OCI-M1 (cell line): Measurements from ENCODE around the gene TNXB.
A peak's percentile ranks its signal among the peaks of the same experiment; 100 is the strongest.
"Not testable (repeated sequence)": the region's sequence is repeated elsewhere in the genome, so short reads cannot be mapped to it uniquely, and the experiment has no call there.

ENCODE experiments used
- DNase-seq: peaks from one replicate; lab custom pipeline; 2025; lab: John Stamatoyannopoulos, UW

The TNXB gene

GRCh38 chr6:32086661-32087573 lies 22.2 kb downstream of the TNXB start:
- peak; percentile 67 for DNase-seq

DNA sequence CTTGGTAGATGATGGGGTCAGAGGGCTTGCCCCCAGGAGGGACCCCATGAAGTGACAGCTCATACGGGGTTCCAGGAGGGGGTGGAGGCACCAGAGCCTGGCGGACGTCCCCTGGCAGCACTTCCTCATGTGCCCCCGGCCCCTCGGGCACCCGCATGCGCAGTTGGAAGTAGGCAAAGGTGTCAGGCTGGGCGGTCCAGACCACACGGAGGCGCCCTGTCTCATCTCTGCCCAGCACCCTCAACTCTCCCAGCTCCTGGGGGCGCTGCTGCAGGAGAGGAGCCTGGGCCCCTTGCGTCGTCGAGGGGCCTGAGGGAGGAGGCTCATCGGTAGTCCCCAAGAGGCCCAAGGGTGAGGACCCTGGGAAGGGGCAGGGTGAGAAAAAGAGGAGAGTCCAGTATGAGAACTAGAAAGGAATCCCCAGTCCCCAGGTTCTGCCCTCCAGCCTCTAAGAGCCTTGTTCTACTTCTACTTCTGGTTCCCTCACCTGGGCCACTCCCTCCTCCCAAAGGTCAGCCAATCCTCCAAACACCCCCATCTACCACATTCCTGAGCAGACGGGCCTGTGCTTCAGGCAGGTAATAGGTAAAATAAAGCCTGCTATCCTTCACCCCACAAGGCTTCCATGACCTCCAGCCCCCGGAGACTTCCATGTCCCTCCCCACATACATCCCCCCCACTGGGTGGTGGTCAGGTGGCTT lies 23.2 kb downstream of the TNXB start:
- no peak for DNase-seq

GRCh38 chr6:32084780-32085179 lies 24.4 kb downstream of the TNXB start:
- no peak for DNase-seq

GRCh38 chr6:32083812-32084768 lies 25.0 kb downstream of the TNXB start:
- DNase-seq = no peak

GRCh38 chr6:32082935-32083334 lies 26.2 kb downstream of the TNXB start:
- no peak for DNase-seq

- DNase-seq = no peak
Observed at GRCh38 chr6:32082478-32082877, 26.7 kb downstream of the TNXB start.

GRCh38 chr6:32081168-32081990 lies 27.8 kb downstream of the TNXB start:
- DNase-seq = peak; percentile 41

GRCh38 chr6:32079566-32080290 lies 29.4 kb downstream of the TNXB start:
- no peak for DNase-seq

DNA sequence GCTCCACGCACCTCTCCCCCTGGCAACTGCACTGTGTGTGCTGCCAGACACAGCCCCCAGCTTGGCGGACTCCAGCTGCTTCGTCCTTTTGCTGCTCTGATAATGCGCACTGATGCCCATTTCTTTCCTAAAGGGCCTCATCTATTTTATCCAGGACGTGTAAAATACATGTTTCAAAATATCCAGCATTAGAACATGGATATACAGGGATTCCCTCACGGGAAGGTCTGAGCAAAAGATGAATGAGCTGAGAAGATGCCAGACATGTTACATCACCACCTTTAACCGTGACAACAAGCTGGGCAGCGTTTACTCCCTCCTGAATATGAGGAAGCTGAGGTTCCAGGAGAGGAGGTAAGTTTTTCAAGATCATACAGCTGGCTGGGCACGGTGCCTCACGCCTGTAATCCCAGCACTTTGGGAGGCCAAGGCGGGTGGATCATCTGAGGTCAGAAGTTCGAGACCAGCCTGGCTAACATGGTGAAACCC lies 32.8 kb downstream of the TNXB start:
- peak; percentile 27 for DNase-seq

GRCh38 chr6:32075781-32076180 lies 33.4 kb downstream of the TNXB start:
- no peak for DNase-seq

DNA sequence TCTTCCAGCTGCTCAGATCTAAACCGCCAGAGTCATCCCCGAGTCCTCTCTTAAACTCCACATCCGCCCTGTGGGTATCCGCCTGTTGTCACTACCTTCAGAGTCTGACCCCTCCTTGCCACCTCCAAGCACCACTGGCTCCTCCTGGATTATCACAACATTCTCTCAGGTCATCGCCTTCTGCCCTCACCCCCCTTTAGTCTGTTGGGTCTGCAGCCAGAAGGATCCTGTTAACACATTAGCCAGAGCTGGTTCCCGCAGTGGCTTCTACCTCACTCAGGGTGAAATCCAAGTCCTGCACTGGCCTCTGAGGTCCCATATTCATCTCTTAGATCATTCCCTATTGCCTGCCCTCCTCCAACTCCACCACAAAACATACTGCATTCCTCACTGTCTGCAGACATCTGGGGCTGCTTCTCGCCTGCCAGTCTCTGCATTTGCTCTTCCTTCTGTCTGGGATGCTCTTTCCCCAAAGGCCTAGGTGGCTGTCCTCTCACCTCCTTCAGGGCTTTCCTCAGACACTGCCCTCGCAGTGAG lies 34.1 kb downstream of the TNXB start:
- no peak for DNase-seq

DNA sequence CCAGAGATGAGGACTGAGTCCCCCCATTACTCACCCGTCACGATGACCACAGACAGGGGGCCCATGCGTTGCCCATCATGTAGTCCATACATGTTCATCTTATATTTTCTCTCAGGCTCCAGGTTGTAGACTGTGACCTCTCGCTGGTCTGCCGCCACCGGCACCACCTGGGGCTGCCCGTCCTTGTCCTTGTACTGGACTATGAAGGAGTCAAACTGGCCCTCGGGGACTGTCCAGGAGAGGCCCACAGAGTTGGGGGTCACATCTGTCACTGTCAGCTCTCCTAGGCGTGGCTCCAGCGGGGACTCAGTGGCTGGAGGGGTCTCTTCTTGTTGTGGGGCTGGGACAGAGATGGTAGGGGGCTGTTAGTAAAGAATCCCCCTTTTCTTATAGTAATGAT lies 35.5 kb downstream of the TNXB start:
- no peak for DNase-seq

DNA sequence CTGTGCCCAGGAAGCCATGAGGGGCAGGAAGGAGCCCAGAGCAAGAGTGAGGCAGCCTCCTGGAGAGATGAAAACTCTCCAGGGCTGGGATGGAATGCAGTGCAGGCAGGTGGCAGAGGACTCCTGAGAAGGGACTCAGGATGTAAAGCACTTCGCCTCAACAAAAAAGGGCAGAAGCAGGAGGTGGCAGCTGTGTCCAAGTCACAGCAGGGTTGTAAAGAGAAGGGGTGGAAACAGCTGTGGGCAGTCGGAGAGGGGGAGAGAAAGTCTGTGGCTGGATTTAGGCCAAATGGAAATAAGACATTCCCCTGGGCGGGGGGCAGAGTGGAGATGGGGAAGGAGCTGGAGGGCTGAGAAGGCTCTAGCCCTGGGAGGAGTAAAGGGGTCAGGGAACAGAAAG lies 36.0 kb downstream of the TNXB start:
- DNase-seq = no peak

DNA sequence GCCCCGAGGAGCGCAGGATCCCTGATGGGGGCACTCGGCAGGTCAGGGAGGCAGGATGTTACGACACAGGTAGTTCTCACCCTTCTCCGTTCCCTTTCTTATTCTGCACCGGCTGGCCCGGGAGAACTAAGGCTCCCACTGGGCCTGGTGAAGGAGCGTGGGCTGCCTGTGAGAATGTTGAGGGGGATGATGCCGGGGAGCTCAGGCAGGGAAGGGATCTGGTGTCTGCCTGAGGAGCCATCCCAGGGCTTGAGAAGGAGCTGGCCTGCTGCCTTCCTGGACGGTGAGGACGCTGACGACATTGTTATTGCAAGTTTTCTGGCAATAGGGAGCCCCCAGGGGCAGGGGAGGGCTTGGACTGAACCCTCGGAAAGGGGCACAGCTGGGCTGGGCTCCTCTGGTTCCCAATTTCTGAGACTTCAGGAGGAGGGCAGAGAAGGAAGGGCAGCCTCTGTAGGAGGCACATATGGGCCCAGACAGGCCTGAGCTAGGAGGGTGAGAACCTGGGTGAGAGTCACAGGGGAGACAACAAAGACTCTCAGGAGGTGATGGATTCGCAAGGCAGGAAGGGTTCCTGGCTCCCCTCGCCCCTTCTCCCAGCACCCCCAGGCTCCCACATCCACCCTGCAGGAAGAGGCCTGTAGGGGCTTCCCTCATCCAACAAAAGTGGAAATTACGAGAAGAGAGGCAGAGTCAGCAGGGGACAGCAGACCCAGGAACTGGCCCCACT lies 38.2 kb downstream of the TNXB start:
- DNase-seq = no peak

DNA sequence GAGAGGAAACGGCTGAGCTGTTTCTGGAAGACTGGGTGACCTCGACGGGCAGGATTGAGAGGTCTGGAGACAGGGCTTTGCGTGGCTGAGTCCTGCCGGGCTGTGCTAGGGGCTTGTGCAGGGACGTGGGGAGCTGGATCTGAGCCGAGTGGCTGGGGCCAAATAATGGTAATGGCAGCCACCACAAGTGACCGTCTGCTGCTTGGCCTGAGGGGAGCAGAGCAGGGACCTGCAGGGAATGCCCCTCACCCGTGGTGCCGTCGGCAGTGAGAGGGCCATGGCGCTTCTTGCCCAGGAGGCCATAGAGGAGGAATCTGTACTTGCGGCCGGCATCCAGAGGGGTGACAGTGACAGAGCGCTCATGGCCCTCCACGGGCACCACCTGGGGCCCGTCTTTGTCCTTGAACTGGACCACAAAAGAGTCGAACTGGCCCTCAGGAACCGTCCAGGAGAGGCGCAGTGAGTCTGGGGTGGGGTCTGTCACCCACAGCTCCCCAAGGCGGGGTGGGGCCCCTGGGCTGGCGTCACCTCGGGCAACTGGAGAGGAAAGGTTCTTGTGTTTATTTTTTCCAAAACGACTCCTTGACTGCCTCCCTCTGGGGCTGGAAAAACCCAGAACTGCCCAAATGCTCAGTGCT lies 39.1 kb downstream of the TNXB start:
- no peak for DNase-seq

GRCh38 chr6:32069460-32069859 lies 39.7 kb downstream of the TNXB start:
- no peak for DNase-seq

GRCh38 chr6:32068867-32069266 lies 40.3 kb downstream of the TNXB start:
- DNase-seq = no peak

GRCh38 chr6:32068315-32068714 lies 40.8 kb downstream of the TNXB start:
- not testable (repeated sequence) for DNase-seq

DNA sequence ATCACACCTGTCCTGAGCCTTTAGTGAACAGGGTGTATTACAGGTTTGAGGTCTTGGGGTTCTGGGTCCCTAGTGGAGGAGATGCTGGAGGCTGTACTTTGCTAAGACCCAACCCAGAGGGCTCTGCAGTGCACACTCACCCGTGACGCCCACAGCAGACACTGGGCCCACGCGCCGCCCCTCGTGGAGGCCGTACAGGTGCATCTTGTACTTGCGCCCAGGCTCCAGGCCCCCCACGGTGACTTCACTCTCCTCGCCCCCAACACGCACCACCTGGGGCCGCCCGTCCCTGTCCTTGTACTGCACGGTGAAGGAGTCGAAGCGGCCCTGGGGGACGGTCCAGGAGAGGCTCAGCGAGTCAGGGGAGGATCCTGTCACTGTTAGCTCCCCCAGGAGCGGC lies 41.6 kb downstream of the TNXB start:
- DNase-seq = not testable (repeated sequence)
